Chondrocyte (in vitro differentiated cells): ENCODE data around the gene TMTC2. TPM values are rescaled to one million over a fixed set of nuclear protein-coding genes. Genes with fewer than 3 reads are reported as not detected.

Source experiments
- DNase-seq: peaks from one replicate; pipeline ENCODE4 v3.0.0; 2021; ENCODE audit warnings: mixed read lengths, low spot score
- H3K27ac Mint-ChIP-seq: one replicate; pipeline ENCODE4 v1.8.0; 2021; ENCODE audit warnings: mild to moderate bottlenecking, moderate library complexity, mixed read lengths; ENCODE audit not compliant: unreplicated experiment
- H3K27me3 Mint-ChIP-seq: 2 replicates; pipeline ENCODE4 v1.8.0; 2021; ENCODE audit warnings: low read depth, mixed read lengths
- H3K36me3 Mint-ChIP-seq: 2 replicates; pipeline ENCODE4 v1.8.0; 2021; ENCODE audit warnings: low read depth, mixed read lengths
- H3K4me1 Mint-ChIP-seq: 2 replicates; pipeline ENCODE4 v1.8.0; 2021; ENCODE audit warnings: low read depth, mild to moderate bottlenecking, mixed read lengths
- H3K4me3 Mint-ChIP-seq: one replicate; pipeline ENCODE4 v1.8.0; 2021; ENCODE audit warnings: mild to moderate bottlenecking, moderate library complexity, mixed read lengths; ENCODE audit not compliant: unreplicated experiment
- H3K9me3 Mint-ChIP-seq: 2 replicates; pipeline ENCODE4 v1.8.0; 2021; ENCODE audit warnings: low read depth, mixed read lengths
- CTCF ChIP-seq: fragments of 200-600 bp; sonication (generic); IDR thresholded peaks from 2 replicates; pipeline ENCODE4 v1.5.0; 2021; ENCODE audit warnings: antibody characterized with exemption, mild to moderate bottlenecking, moderate library complexity
- total RNA-seq: library from RNA; stranded (reverse); gene quantifications from 3 replicates; pipeline ENCODE4 v1.2.1, GENCODE V29; 2021

The TMTC2 gene
- total RNA-seq, 1 donor from 2014 or later = 1.4 TPM

GRCh38 chr12:82671673-82672195 is 15.0 kb upstream of the TMTC2 start:
- DNase-seq = no peak
- Mint-ChIP-seq H3K27ac (no peak overlapping the region), H3K4me1 (no peaks in the 10 kb centered on the region), H3K27me3 (peaks cover 8% of the 10 kb centered on the region), H3K4me3 (no peak overlapping the region), H3K9me3 (peaks cover 5% of the 10 kb centered on the region), H3K36me3 (no peaks in the 10 kb centered on the region)
- TF ChIP-seq CTCF = no peak

- no peak for TF ChIP-seq CTCF
- Mint-ChIP-seq H3K36me3 (no peaks in the 10 kb centered on the region), H3K27me3 (peaks cover 5% of the 10 kb centered on the region), H3K4me3 (no peak overlapping the region), H3K4me1 (no peaks in the 10 kb centered on the region), H3K9me3 (peaks cover 5% of the 10 kb centered on the region), H3K27ac (no peak overlapping the region)
- DNase-seq = no peak
Observed at GRCh38 chr12:82672811-82673495, 13.8 kb upstream of the TMTC2 start.

- Mint-ChIP-seq H3K27me3 (peaks cover 3% of the 10 kb centered on the region), H3K4me1 (no peaks in the 10 kb centered on the region), H3K9me3 (peaks cover 5% of the 10 kb centered on the region), H3K27ac (no peak overlapping the region), H3K36me3 (no peaks in the 10 kb centered on the region), H3K4me3 (no peak overlapping the region)
- no peak for TF ChIP-seq CTCF
- DNase-seq = no peak
Observed at GRCh38 chr12:82673698-82674097, 13.0 kb upstream of the TMTC2 start.

GRCh38 chr12:82675246-82675645 is 11.5 kb upstream of the TMTC2 start:
- H3K36me3 Mint-ChIP-seq = no peaks in the 10 kb centered on the region
- H3K27me3 Mint-ChIP-seq = peaks cover 5% of the 10 kb centered on the region
- DNase-seq = no peak
- H3K9me3 Mint-ChIP-seq = peaks cover 5% of the 10 kb centered on the region
- H3K27ac Mint-ChIP-seq = no peak overlapping the region
- TF ChIP-seq CTCF = no peak
- H3K4me1 Mint-ChIP-seq = no peaks in the 10 kb centered on the region
- H3K4me3 Mint-ChIP-seq = no peak overlapping the region

- no peak for DNase-seq
- H3K27me3 Mint-ChIP-seq = peaks cover 27% of the 10 kb centered on the region
- no peaks in the 10 kb centered on the region for H3K36me3 Mint-ChIP-seq
- no peak for TF ChIP-seq CTCF
- H3K27ac Mint-ChIP-seq = no peak overlapping the region
- no peak overlapping the region for H3K4me3 Mint-ChIP-seq
- H3K9me3 Mint-ChIP-seq = no peaks in the 10 kb centered on the region
- peaks cover under 1% of the 10 kb centered on the region for H3K4me1 Mint-ChIP-seq
Observed at GRCh38 chr12:82682326-82682725, 4.4 kb upstream of the TMTC2 start.
